CD4-positive, alpha-beta T cell treated with Interleukin-2 at 100 ng/mL for 4 hours (primary cell): Measurements from ENCODE around the gene SCRN2.

Experiments used
- DNase-seq: peaks from one replicate; pipeline ENCODE4 v3.0.0-alpha.2; 2020; ENCODE audit warnings: low spot score

Gene SCRN2

DNA sequence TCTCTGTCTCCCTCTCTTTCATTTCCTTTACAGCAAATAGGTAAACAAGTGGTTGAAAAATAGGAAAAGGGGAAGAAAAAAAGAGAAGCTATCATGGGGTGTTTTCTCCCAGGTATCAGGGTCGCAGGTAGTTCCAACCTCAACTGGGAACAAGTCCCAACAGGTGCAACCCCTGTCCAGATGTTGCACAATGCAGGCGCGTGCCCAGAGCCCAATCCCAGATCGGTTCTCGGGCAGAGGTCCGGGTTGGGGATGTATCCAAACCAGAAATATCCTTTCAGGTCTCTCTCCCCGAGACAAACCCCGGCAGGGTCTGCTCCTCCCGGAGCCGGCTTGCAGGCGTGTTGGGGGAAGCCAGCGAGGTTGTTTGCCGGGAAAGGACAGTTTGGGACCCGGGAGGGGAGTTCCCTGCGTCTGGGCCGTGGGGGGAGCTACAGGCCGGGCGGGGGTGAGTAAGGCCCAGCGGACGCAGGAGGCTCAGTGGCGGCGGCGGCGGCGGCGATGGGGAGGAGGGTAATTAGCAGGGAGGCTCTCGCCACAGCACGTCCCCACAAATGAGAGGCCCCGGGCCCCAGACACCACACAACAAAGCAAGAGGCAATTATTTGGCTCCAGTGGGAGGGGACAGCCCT, 31.1 kb upstream of the SCRN2 start:
- DNase-seq: no peak

DNA sequence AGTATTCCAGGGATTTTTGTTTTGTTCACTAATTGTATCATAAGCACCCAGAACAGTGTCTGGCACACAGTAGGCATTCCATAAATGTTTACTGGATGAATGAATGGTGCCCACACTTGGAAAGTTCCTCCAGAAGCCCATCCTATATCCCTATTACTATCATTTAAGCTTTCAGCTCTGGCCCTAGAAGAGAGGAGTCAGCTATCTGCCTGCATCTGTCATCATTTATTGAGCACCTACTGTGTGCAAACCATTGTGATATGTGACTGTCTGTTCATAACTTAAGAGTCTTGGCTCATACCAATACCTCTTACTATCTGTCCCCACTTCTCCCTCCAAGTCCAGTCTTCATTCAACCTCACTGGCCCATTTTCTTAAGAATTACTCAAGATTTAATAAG, 30.0 kb upstream of the SCRN2 start:
- DNase-seq: no peak

DNA sequence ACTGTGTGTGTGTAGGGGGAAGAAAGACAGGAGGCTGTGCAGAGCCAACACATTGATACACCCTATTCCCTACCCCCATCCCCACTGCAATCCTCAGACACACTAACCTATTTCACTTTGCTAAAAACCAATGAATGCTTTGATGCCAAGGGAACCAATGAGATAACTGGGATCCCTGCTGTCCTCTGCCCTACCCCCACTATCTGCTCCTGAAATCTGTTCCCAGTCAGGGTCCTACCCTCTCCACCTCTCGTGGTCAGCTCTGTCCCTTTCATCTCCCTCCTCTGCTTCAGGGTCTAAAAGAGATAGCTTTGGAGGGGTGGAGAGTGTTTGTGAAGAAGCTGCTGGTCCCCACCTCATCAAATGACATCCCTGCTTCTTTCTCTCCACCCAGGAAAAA, 29.0 kb upstream of the SCRN2 start:
- no peak for DNase-seq

DNA sequence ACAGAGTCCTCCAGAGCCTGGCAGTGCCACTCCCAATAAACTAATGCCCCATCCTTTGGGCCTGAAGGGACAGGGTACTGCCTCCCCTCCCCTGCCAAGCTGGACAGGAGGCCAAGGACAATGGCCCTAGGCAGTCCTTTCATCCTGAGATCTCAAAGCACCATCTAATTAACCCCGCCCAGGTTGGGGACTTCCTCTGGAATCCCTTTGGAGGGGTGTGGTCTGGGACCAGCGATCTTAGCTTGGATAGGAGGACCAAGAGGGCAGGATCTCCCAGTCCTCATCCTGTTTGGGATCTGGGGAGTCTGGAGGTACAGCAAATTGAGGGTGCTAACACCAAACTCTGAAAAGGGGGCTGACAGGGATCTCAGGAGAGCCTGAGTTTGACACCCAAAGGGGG, 28.0 kb upstream of the SCRN2 start:
- DNase-seq: no peak

DNA sequence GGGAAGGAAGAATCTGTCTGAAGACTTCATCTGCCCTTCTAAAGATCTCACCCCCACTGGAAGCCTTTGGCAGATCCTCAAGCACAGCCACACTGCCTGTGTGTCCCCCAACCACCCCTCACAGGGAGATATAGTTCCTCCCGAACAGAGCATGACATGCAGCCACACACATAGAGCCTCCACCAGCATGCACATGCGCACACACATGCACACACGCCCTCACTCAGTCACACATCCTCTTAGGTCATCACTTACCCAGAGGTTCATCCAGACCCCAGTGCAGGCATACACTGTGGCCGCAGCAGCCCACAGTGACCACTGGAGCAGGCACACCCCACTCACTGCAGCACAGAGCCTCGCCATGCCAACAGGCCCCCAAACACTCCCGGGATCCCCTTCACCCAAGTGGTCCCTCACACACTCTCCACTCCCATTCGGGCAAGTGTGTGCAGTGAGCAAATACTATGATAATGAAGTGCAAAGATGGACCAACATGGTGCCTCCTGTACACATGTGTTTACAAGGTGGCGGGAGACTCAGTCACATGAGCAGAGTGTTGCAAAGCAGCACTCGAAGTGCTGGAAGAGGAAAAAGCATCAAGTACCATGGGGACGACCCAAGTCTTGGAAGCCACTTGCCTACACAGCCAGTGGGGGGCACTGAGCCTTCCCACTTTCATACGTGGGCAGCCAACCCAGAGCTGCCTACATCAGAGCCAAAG, 26.9 kb upstream of the SCRN2 start:
- DNase-seq: no peak

DNA sequence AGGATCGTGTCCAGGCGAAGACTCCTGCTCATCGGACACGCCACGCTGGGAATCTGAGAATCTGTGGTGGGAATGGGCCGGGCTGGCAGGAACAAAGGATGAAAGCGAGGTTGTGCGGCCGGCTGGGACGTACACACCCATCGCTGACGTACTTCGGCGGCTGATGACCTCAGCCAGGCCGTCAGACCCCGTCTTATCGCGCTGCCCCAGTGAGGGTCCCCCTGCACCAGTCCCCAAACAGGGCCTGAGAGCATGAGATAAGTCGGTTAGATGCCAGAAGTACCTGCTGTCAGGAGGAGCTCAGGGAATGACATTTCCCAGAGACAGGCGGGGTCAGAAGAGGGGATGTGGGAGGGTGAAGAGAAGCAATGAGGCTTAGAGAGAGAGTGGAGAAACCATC, 25.9 kb upstream of the SCRN2 start:
- no peak for DNase-seq

DNA sequence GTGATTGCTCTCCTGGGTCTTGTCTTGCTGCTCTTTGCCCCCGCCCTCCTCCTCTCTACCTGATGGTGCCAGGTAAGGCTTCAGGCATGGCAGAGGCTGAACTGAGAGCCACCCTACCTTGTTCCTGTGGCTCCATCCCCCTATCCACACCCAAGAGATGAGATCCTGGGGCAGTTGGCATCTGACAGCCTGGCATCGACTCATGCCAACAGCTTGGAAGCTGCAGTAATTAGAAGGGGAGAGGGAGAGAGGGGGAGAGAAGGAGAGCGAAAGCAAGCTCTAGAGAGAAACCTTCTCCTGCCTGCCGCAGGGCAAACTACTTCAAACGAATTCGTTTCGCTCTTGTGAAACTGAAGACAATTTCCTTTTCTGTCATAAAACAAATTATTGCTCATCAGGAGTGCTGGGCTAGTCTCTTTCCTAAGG, 23.7 kb upstream of the SCRN2 start:
- no peak for DNase-seq

DNA sequence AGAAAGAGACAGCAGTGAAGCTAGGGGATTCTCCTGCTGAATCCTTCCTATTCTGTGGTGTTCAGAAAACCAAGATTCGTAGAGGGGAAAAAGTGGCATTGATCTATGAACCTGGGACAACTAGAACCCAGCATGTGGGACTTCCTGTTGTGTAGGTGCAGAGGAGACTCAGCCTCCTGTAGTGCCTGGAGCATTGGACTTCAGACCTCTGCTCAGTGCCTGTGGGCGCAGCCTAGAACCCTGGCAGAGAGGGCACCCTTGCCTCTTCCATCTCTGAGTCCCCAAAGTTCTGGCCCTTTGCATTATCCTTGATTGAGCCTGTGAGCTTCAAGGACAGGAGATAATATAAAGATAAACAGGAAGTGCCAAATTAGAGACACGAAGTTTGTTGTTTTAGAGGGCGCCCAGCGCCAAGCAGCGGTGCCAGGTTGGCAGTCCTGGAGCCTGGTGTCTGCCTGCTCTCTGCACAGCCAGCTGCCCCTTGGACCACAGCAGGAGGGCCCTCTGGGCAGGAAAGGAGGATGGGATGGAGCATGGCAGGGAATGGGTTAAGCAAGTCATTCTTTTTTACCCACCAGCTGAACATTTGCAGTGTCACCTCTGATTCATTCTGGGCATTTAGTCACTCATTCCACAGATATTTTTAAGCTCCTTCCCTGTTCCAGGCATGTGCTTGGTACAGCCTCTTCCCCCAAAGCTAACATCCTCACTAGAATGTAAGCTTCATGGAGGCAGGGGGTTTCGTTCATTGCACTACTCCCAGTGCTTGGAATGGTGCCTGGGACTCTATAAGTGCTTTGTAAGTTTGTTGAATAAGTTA, 21.8 kb upstream of the SCRN2 start:
- DNase-seq: no peak

DNA sequence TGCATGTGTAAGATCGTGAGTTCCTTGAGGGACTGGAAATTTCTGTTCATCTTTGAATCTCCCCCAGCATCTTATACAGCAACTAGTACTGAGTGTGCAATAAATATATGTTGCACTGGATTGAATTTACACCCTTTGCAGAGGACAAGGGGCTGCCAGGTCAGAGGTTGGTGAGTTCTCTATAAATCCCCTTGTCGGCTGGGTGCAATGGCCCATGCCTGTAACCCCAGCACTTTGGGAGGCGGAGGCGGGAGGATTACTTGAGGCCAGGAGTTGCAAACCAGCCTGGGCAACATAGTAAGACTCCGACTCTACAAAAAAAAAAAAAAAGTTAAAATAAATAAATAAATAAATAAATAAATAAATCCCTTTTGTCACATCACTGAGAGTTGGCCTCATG, 19.3 kb upstream of the SCRN2 start:
- DNase-seq: no peak

DNA sequence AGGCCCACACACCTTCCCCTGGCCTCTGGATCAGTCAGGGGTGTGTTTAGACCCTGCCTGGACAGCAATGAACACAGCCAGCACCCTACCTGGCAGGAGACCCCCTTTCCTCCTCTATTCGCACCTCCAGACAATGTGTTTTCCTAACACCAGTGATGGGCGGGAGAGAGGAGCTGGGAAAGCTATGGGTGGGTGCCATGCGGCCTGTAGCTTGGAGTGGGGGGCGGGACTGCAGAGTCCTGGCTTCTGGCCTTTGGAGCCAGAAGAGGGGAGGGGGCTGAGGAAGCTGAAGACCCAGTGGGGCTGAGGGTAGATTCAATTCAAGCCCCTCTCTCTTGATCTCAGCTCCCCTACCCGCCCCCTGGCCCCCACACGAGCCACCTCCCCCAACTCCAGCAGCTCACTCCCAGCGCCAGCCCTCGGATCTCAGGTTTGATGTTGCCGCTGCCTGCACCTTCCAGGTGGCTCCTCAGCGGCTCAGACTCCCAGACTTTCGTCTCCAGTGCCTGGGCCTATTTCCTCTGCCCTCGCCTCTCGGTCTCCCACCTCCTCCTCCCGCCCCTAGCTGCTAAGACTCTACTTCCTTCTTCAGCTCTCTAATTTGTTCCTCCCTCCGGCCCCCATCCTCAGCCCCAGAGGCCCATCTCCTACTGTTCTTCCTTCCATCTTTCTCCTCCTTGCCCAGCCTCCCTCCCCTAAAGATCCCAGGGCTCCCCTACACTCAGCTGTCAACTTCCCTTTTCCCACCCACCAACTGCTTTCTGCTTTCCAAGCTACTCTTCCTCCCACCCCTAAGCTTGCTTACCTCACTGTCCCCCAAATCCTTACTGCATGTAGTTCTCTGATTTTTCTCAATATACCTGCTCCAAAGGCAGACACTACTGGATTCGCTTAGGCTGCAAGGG, 16.7 kb upstream of the SCRN2 start:
- no peak for DNase-seq

DNA sequence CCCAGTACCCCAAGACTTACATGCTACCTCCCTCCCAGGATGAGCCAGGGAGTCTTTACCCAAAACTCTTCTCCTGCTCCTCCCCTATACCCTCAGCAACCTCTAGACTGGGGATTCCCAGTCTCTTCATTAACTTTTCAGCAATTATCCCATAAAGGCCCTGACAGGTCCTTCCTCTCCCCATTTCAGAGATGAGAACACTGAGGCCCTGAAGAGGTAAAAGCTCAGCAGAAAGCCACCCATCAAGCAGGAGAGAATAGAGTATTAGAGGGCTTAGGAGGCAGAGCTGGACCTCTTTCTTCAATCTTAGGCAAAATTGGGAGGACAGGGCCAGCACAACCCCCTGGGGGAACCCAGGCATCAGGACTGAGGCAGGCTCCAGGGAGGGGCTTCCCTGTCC, 15.8 kb upstream of the SCRN2 start:
- no peak for DNase-seq

DNA sequence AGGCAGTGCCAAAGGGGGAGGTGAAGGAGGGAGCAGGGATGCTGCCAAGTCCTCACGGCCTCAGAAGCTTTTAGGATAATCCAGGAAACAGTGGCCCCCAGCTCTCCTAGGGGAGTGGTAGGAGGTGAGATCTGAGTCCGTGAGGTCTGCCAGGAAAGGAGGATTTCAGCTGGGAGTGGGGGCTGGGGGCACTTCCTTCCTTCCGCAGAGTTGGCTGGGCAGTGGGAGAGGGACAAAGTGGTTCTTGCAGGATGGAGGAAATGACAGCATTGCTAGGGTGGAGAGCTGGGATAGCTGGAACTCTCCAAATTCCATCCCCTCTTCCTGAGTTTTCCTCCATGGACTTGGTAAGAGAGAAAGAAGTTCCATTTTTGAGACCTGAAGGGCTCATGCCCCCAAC, 14.7 kb upstream of the SCRN2 start:
- no peak for DNase-seq

DNA sequence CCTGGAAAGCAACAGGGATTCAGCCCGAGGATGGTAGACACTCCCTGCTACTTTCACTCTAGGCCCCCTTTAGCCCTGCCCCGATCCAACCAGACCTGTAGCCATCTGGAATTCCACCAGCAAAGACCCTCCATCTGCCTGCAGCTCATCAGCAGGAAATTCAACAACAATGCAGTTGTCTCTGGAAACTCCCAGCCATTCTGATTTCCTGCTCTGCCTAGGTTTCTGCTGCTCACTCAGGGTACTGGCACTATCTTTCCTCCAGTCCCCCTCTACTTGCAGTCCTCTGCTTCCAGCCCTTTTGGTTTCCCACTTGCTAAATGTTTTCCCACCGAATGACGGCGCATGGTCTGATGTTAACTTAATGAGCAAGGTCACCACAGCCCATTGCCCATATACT, 12.5 kb upstream of the SCRN2 start:
- no peak for DNase-seq

DNA sequence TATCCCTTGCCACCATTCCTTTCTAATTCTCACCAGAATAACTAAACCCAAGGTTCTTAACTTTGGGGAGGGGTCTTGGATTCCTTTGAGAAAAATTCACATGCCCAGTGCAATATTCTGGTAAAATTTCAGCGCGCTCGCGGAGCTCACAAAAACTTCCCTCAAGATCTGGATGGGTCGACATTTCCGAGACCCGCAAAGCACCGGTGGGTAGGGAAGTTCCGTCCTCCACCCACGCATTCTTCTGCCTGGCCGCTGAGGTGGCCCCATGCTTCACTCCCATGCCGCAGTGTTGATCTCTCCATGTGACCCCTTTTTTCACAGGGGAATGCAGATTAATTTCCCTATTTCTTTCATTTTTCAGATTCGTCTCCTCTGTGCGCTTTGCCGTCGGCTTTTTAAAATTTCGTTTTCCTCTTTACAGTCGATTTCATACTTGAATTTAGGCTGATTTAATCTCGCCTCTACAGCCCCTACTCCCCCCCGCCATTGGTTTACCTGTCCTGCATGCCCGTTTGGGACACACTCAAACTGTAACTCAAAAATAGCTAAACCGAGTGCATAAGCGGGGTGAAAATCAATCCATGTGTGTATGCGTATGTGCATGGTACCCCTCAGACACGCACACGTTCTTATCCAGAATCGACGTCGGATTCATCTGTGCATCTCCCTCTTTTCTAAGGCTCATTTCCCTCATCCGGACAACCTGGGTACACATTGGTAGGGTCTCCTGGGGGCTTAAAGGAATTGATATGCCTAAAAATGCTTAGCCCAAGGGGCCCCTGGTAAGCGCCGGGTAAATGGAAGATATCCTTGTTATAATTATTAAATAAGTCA, 11.3 kb upstream of the SCRN2 start:
- DNase-seq: no peak

DNA sequence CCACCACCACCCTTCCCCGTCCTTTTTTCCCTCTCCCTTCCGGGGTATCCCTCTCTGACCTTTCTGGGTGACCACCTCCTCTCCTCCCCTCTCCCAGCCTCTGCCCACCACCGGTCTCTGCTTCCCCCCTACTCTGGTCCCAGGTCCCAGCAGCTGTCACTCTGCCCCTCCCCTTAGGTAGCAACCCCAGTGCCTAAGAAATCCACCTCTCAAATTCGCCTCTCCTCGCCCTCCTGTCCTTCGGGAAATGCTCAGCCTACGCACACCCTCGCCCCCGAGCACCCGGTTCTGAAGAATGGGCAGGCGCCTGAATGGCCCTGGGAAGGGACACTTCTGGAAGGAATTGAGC, 10.7 kb upstream of the SCRN2 start:
- DNase-seq: no peak

DNA sequence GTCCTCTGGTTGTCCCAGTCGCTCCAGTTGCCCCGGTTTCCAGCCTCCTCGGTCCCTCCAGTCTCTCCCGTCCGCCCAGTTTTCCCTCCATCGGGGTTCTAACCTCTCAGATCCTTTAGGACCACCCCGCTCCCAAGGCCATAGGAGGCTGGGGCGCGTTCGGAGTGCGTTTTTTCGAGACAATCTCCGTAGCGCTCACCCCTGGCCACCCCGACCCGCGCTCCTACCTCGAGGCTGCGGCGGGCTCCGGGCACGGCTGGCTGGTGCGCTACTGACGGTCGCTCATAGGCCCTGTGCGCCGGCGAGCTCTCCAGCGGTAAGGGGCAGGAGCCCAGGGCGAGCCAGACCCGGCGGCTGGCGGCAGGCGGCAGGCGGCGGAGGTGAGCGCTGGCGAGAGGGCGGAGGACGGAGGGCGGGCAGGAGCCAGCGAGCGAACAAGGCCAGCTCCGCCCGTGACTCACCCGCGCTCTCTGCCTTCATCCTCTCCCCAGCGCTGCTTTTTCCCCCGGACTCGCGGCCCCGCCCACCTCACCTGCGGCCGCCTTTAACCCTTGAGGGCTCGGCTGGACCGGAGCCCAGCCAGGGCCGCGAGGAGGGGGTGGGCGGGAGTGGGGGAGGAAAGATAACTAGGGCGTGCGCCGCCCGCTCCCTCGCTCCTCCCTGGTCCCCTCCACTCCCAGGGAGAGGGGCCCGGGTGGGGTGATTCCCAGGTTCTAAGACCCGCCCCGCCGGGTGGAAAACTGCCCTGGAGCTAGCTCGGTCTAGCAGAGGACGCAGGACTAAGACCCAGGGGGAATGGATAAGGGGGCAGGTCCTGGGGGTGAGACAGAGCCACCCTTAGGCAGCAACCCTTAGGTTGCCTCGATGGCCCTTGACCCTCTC, 9.9 kb upstream of the SCRN2 start, which contains the start of gene SP6:
Gene SP6, minus strand, starts transcription at position 472 of the 882 bp plus-strand sequence. CDS start 2,734 bp downstream, outside the sequence.
- DNase-seq: peak; percentile 72

DNA sequence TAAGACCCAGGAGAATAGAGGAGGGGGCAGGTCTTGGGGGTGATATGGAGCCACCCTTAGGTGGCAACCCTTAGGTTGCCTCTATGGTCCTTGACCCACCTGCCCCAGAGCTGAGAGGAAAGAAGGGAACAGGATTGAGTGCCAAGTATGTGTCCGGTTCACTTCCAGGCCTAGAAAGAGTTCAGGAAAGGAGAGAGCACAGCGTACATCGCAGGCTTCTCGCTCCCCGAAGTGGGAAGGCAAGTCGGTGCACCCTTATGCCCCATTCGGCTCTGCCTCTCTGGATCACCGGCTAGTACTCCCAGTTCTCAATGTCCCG, 9.3 kb upstream of the SCRN2 start:
- DNase-seq: no peak

DNA sequence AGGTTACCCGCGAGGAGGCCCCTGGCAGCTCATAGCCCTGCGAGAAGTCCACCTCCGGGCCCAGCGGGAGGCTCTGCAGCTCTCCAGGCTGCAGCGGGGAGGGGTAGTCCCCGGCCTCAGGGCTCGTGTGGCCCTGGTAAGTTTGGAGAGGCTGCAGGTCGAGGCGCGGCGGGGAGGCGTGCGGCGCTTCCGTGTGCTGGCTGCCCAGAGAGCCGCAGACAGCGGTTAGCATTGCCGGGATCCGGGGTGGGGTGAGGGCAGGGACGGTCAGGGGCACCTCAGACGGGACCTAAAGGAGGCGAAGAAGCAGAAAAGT, 7.1 kb upstream of the SCRN2 start:
- DNase-seq: no peak

DNA sequence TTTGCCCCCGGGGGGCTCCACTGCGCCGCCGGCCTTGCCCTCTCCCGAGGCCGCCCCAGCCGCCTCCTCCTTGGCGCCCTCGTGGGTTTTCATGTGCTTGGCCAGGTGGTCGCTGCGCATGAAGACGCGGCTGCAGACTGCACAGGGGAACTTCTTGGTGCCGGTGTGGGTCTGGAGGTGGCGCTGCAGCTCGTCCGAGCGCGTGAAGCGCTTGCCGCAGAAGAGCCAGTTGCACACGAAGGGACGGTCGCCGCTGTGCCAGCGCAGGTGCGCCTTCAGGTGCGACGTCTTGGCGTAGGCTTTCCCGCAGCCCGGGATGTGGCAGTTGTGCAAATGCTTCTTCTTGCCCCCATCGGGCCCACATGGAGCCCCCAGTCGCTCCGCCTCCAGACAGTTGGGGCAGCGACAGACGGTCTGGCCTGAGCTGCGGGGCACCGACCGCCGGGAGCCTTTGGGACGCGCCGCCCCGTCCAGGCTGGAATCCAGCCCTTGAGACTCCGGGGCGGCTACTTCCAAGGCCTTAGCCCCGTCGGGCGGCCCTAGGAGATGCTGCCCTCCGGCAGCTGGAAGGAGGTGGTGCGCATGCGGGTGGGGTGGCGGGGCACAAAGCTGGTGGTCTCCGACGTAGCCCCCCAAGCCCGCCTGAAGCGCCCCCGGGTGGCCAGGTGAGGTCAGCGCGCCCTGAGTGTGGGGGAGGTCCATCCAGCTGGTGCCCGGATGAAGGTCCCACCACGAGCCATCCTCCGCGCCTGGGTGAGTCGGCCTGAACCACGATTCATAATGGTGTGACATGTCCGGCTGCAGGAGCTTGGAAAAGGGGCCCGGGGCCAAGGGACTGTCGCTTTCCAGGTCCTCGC, 6.5 kb upstream of the SCRN2 start:
- peak; percentile 29 for DNase-seq
